Activated CD8-positive, alpha-beta T cell treated with anti-CD3 and anti-CD28 coated beads for 36 hours (primary cell): ENCODE measurements around the gene ASRGL1. TPM values are rescaled to one million over a fixed set of nuclear protein-coding genes. Genes with fewer than 3 reads are reported as not detected.

Experiments used
- ATAC-seq: fragments of 200-7000 bp; cut with Tn5 transposase; one replicate; pipeline ENCODE4 v1.10.0; 2021; ENCODE audit warnings: mild to moderate bottlenecking, moderate library complexity
- CTCF ChIA-PET: fragments of 350-600 bp; sonication (Branson Sonifier 250); formaldehyde crosslinking; loops from one replicate; lab custom pipeline; 2021; ENCODE audit warnings: antibody characterized with exemption; lab: Charles Lee
- POLR2A ChIA-PET: fragments of 350-600 bp; sonication (Branson Sonifier 250); formaldehyde crosslinking; loops from one replicate; lab custom pipeline; 2021; ENCODE audit warnings: antibody characterized with exemption; lab: Charles Lee
- DNase-seq: peaks from one replicate; pipeline ENCODE4 v3.0.0-alpha.2; 2020
- H3K27ac Mint-ChIP-seq: one replicate; pipeline ENCODE4 v1.8.0; 2021; ENCODE audit warnings: mild to moderate bottlenecking, mixed read lengths
- H3K27me3 Mint-ChIP-seq: one replicate; pipeline ENCODE4 v1.8.0; 2021; ENCODE audit warnings: mixed read lengths
- H3K36me3 Mint-ChIP-seq: one replicate; pipeline ENCODE4 v1.8.0; 2021; ENCODE audit warnings: low read depth, mixed read lengths
- H3K4me1 Mint-ChIP-seq: one replicate; pipeline ENCODE4 v1.8.0; 2021; ENCODE audit warnings: low read depth, mixed read lengths
- H3K4me3 Mint-ChIP-seq: one replicate; pipeline ENCODE4 v1.8.0; 2021; ENCODE audit warnings: mild to moderate bottlenecking, moderate library complexity, mixed read lengths
- H3K9me3 Mint-ChIP-seq: one replicate; pipeline ENCODE4 v1.8.0; 2021; ENCODE audit warnings: mixed read lengths
- intact Hi-C: fragments of 100-400 bp; cut with micrococcal nuclease; formaldehyde crosslinking; loops from one replicate; pipeline ENCODE4 v1.10.0; 2022
- total RNA-seq, 2 experiments: library from RNA; stranded (reverse); gene quantifications; one replicate each; pipeline ENCODE4 v1.2.3, GENCODE V29; 2021
- TF ChIP-seq, protein P1 (sequence below): fragments of 200-600 bp; IDR thresholded peaks from one replicate; pipeline ENCODE4 v1.8.0; 2022; ENCODE audit warnings: antibody characterized with exemption, mild to moderate bottlenecking

Gene ASRGL1
- total RNA-seq, 2 experiments from 2014 or later, result 6.4 to 6.7 TPM

DNA sequence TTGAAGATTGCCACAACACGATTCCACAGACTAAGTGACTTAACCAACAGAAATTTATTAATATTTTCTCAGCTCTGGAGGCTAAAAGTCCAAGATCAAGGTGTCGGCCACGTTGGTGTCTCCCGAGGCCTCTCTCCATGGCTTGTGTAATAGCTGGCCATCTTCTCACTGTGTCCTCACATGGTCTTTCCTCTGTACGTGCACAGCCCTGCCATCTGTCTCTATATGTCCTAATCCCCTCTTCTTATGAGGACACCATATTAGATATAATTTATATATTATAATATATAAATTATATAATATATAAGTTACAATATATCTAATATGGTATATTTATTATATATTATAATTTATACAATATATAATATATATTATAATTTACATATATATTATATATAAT is 56.5 kb downstream of the ASRGL1 start:
- no peak for ATAC-seq
- no peak overlapping the region for H3K27ac Mint-ChIP-seq
- H3K36me3 Mint-ChIP-seq, result peaks cover 2% of the 10 kb centered on the region
- H3K4me1 Mint-ChIP-seq, result peaks cover 14% of the 10 kb centered on the region
- ChIA-PET CTCF (interaction anchor here (0.9 to 9.0 kb wide), 19 partner anchors 9 to 302 kb away, joined by 3 to 72 read pairs (median 6); no protein-coding TSS in a partner anchor), POLR2A (no interaction called here)
- H3K27me3 Mint-ChIP-seq, result no peaks in the 10 kb centered on the region
- TF ChIP-seq, protein P1, sequence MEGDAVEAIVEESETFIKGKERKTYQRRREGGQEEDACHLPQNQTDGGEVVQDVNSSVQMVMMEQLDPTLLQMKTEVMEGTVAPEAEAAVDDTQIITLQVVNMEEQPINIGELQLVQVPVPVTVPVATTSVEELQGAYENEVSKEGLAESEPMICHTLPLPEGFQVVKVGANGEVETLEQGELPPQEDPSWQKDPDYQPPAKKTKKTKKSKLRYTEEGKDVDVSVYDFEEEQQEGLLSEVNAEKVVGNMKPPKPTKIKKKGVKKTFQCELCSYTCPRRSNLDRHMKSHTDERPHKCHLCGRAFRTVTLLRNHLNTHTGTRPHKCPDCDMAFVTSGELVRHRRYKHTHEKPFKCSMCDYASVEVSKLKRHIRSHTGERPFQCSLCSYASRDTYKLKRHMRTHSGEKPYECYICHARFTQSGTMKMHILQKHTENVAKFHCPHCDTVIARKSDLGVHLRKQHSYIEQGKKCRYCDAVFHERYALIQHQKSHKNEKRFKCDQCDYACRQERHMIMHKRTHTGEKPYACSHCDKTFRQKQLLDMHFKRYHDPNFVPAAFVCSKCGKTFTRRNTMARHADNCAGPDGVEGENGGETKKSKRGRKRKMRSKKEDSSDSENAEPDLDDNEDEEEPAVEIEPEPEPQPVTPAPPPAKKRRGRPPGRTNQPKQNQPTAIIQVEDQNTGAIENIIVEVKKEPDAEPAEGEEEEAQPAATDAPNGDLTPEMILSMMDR, result no peak
- DNase-seq, result no peak
- intact Hi-C loops, result no loop called here
- no peaks in the 10 kb centered on the region for H3K9me3 Mint-ChIP-seq
- H3K4me3 Mint-ChIP-seq, result no peak overlapping the region

DNA sequence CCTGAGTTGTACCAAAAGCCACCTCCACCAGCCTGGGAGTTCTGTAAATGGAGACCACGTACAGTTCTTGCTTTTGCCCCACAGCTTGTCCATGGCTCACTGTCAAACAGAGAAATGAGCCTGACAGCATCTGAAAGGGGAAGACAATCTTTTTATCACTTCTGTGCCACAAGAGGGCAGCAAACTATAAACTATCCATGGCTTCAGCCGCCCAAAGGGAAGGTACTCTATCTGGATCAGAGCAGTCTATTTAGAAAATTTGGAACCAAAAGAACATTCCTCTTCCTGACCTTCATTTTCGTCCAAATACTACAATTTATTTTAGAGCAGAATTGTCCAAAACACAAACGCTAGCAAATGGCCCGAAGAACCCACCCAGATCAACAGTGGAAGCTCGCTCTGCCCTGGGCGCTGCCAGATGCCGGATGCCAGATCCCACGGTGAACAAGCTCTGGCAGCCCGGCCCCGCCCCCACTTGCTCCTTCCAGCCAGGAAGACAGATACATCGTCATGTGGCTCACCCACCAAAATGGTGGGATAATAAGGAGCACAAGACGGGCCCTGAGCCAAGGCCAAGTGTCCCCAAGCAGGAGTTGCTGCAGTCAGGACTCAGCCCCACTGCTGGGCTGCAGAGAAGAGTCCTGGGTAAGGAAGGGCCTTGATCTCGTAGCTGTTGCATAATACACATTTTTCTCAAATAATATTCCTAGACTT is 57.7 kb downstream of the ASRGL1 start:
- Mint-ChIP-seq H3K27me3 (no peaks in the 10 kb centered on the region), H3K4me3 (no peak overlapping the region), H3K36me3 (peaks cover 2% of the 10 kb centered on the region), H3K9me3 (no peaks in the 10 kb centered on the region), H3K4me1 (peaks cover 23% of the 10 kb centered on the region), H3K27ac (no peak overlapping the region)
- DNase-seq (peak; percentile 54), ATAC-seq (peak; percentile 79)
- CTCF ChIA-PET, result interaction anchor here (0.6 to 9.0 kb wide), 60 partner anchors 9 to 326 kb away, joined by 3 to 72 read pairs (median 4); partner anchors contain the start of genes EEF1G, GNG3, LRRN4CL and MTA2
- intact Hi-C loops, result no loop called here
- TF ChIP-seq, protein P1, result peak; percentile 76
- POLR2A ChIA-PET, result interaction anchor here (1.4 to 1.6 kb wide), 2 partner anchors 29 to 196 kb away, joined by 3 to 7 read pairs; partner anchors contain the start of gene TUT1

DNA sequence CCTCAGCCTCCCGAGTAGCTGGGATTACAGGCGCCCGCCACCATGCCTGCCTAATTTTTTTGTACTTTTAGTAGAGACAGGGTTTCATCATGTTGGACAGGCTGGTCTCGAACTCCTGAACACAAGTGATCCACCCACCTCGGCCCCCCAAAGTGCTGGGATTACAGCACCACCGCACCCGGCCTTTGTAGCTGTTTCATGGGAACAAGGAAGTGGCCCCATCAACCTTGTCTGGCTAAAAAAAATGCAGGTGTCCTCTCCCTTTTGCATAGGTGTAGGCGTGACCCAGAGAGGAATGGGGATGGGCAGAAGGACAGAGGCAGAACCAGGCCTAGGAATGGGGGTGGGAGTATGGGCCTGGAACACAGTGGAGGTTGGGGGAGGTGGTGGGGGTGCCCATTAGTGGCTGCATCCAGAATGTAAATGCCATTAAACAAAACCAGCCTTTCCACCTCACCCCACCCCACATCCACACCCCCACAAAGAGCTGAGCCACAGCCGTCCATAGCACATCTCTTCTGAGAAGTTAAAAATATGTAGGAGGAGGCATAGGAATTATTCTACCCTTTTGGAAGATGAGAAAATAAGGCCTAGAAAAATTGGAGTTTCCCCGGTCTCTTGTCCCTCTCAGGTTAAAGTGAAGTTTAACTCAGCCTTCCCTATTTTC is 58.8 kb downstream of the ASRGL1 start:
- Mint-ChIP-seq H3K9me3 (no peaks in the 10 kb centered on the region), H3K36me3 (peaks cover 2% of the 10 kb centered on the region), H3K27me3 (no peaks in the 10 kb centered on the region), H3K4me3 (no peak overlapping the region), H3K4me1 (peaks cover 32% of the 10 kb centered on the region), H3K27ac (no peak overlapping the region)
- intact Hi-C loops, result no loop called here
- ATAC-seq (no peak), DNase-seq (no peak)
- POLR2A ChIA-PET, result interaction anchor here (1.4 to 1.6 kb wide), 3 partner anchors 28 to 195 kb away, joined by 3 to 7 read pairs (median 4); partner anchors contain the start of gene TUT1
- TF ChIP-seq, protein P1, result no peak
- CTCF ChIA-PET, result interaction anchor here (0.8 to 9.0 kb wide), 23 partner anchors 8 to 312 kb away, joined by 3 to 72 read pairs (median 4); partner anchors contain the start of gene GNG3

DNA sequence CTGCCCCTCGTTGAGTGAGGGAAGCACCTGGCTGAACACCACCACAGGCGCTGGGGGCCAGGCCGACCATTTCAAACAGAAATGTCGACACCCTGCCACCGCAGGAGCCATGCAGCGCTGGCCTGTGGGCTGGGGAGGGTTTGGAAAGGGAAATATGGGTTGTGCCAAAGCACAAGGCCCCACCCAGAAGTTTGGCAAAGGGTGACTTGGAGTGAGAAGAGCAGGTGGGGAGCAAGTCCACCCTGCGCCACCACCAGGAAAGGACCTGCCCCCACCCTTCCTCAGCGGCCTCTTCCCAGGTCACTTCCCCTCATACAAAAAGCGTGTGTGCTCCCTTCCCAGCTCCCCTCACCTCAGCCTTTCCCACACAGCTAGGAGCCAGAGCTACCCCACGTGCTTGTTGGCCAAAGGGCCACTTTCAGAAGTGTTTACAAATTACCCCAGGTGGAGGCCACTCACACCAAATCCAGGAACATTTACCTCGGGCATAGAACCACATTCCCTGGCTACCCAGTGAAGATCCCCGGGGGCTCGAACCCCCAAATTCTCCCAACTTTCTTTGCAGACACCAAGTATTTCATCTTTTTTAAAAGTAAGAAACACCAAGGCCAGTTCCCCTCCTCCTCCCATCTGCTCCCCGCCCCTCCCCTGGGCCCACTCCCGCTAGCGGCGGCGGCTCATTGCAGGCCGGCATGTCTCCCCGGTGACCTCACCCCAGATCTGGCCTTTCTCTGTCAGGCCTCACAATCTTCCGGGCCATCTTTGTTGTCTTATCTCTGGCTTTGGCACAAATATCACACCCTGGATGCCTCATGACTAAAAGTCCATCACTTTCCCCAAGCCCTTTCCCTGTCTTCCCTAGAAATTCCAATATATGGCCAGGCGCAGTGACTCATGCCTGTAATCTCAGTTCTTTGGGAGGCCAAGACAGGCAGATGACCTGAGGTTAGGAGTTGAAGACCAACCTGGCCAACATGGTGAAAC is 61.1 kb downstream of the ASRGL1 start:
- no peaks in the 10 kb centered on the region for H3K9me3 Mint-ChIP-seq
- ChIA-PET CTCF (interaction anchor here (1.0 to 4.6 kb wide), 4 partner anchors 27 to 163 kb away, joined by 3 to 34 read pairs (median 4); no protein-coding TSS in a partner anchor), POLR2A (interaction anchor here (0.8 to 1.0 kb wide), 2 partner anchors 30 to 168 kb away, joined by 3 read pairs; no protein-coding TSS in a partner anchor)
- ATAC-seq (no peak), DNase-seq (no peak)
- TF ChIP-seq, protein P1, result no peak
- peaks cover 2% of the 10 kb centered on the region for H3K36me3 Mint-ChIP-seq
- H3K4me1 Mint-ChIP-seq, result peaks cover 50% of the 10 kb centered on the region
- intact Hi-C loops, result no loop called here
- H3K4me3 Mint-ChIP-seq, result no peak overlapping the region
- H3K27me3 Mint-ChIP-seq, result no peaks in the 10 kb centered on the region
- H3K27ac Mint-ChIP-seq, result no peak overlapping the region
